Measurements from ENCODE around the gene PDXDC1. TPM values are rescaled to one million over a fixed set of nuclear protein-coding genes. Genes with fewer than 3 reads are reported as not detected.
"Not testable (repeated sequence)": the region's sequence is repeated elsewhere in the genome, so short reads cannot be mapped to it uniquely, and the experiment has no call there.

Gene PDXDC1
- total RNA-seq, 2 donors from 2014 or later, result 163 to 202 TPM

DNA sequence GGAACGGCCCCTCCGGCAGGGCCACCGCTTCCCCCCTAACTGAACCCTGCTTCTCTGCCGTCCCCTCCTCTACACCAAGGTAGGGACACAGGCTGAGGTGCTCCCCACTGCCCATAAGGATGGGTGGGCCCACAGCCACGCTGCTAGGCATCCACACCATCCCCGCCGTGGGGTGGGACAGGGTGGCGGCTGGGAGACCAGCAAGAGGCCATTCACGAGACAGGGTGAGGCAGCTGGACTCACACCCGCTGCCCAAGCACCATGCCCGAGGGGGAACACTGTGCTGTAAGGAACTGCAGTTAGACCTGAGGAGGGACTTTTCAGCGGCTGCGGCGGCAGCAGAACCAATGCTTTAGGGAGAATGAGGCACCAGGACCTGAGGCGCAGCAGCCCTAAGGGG, 166.8 kb downstream of the PDXDC1 start:
- Mint-ChIP-seq H3K9me3 (no peaks in the 10 kb centered on the region), H3K4me1 (peaks cover 4% of the 10 kb centered on the region), H3K36me3 (ENCODE audit: low read depth) (no peaks in the 10 kb centered on the region), H3K4me3 (no peak overlapping the region), H3K27me3 (ENCODE audit: insufficient read depth) (no peaks in the 10 kb centered on the region), H3K27ac (no peak overlapping the region)
- whole genome bisulfite sequencing, 2 experiments (ENCODE audit: insufficient coverage in 1 of 2, insufficient read length in 1 of 2), result 91 to 95% methylated on average over 7 to 11 of the region's 15 CpGs
- no peak for DNase-seq
- Histone ChIP-seq H3K9me3 (ENCODE audit: control insufficient read depth, low read length) (no peaks in the 10 kb centered on the region), H3K36me3 (ENCODE audit: control insufficient read depth, insufficient read depth, low read length) (no peaks in the 10 kb centered on the region), H3K4me1 (ENCODE audit: control insufficient read depth, insufficient read depth, low read length) (no peaks in the 10 kb centered on the region), H3K4me3 (ENCODE audit: low read length) (no peak overlapping the region), H3K27me3 (ENCODE audit: control insufficient read depth, insufficient read depth, low read length, poor library complexity, severe bottlenecking) (no peaks in the 10 kb centered on the region), H3K27ac (ENCODE audit: low read depth, low read length) (no peak overlapping the region), H3K9ac (ENCODE audit: extremely low read depth, low read length, poor library complexity, severe bottlenecking) (no peak overlapping the region)
- TF ChIP-seq, protein P1, sequence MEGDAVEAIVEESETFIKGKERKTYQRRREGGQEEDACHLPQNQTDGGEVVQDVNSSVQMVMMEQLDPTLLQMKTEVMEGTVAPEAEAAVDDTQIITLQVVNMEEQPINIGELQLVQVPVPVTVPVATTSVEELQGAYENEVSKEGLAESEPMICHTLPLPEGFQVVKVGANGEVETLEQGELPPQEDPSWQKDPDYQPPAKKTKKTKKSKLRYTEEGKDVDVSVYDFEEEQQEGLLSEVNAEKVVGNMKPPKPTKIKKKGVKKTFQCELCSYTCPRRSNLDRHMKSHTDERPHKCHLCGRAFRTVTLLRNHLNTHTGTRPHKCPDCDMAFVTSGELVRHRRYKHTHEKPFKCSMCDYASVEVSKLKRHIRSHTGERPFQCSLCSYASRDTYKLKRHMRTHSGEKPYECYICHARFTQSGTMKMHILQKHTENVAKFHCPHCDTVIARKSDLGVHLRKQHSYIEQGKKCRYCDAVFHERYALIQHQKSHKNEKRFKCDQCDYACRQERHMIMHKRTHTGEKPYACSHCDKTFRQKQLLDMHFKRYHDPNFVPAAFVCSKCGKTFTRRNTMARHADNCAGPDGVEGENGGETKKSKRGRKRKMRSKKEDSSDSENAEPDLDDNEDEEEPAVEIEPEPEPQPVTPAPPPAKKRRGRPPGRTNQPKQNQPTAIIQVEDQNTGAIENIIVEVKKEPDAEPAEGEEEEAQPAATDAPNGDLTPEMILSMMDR (conservative IDR thresholded peaks at IDR 0.05), result no peak

DNA sequence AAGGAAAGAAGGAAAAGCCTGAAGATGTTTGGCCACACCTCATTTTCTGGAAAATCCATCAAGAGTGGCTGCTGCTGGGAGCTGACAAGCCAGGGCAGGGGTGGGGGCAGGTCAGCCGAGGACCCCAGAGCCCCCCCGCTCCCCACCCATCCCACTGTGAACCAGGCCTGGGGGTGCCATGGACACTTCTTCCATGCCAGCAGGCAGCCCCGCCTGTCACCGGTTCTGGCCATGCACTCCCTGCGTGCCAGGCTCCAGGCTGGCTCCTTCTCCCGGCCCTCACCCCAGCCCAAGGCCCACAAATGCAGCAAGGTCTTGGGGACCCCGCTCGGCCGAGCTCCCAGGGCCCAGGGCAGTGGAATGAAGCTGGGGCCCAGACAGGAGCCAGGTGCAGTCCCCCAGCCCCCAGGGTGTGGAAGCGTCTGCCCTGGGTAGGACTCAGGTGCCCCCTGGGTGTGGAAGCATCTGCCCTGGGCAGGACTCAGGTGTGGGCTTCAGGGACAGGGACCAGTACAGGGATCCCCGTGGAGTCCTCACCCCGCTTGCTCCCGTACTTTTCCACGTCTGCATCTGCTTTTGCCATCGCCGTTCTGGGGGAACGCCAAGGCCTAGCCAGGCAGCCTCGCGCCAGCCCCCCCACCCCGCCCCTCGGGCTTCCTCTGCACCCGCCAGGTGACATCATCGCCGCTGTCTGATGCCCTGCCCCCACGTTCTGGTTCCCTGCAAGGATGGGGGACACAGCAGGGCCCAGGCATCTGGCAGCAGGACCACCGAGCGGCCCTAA, 167.5 kb downstream of the PDXDC1 start:
- not testable (repeated sequence) for H3K9me3 Mint-ChIP-seq; H3K4me1 Mint-ChIP-seq; H3K4me3 Mint-ChIP-seq; H3K27me3 ChIP-seq (ENCODE audit: control insufficient read depth, insufficient read depth, low read length, poor library complexity, severe bottlenecking); H3K27ac ChIP-seq (ENCODE audit: low read depth, low read length); DNase-seq; H3K4me3 ChIP-seq (ENCODE audit: low read length); H3K36me3 Mint-ChIP-seq (ENCODE audit: low read depth); H3K27ac Mint-ChIP-seq; H3K9me3 ChIP-seq (ENCODE audit: control insufficient read depth, low read length); H3K4me1 ChIP-seq (ENCODE audit: control insufficient read depth, insufficient read depth, low read length); H3K36me3 ChIP-seq (ENCODE audit: control insufficient read depth, insufficient read depth, low read length); H3K27me3 Mint-ChIP-seq (ENCODE audit: insufficient read depth); H3K9ac ChIP-seq (ENCODE audit: extremely low read depth, low read length, poor library complexity, severe bottlenecking)
- WGBS, 2 experiments (ENCODE audit: insufficient coverage in 1 of 2, insufficient read length in 1 of 2), result 94 to 100% methylated on average over 2 to 15 of the region's 27 CpGs

DNA sequence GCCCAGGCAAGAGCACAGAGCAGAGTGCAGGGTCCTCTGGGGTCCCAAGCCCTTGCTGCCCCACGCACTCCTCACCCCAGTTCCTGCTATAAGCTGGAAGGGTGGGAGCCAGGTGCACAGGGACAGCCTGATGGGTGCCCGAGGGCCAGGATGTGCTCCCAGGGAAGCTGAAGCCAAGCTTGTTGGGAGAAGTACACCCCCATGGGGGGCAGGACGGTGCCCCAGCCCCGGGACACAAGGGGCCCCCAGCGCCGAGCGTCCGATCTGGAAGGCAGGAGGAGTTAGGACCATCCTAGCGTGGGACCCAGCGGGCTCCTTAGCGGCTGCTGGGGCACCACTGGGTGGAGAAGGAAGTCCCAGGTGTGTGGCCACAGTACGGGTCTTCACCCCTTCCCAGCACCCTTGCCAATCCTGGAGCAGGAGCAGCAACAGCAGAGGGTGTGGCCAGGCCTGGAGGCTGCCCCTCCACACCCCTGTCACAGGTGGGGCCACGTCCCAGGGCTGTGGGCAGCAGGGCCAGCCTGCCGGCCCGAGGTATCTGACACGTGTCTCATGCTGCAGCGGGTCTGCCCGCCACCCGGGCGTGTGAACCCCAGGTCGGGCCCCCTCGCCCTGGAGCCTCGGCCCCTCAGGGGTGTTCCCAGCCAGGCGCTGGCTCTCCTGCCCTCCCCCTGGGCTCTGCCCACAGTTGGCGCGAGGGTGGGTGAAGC, 168.2 kb downstream of the PDXDC1 start:
- H3K9me3 ChIP-seq (ENCODE audit: control insufficient read depth, low read length); H3K4me1 ChIP-seq (ENCODE audit: control insufficient read depth, insufficient read depth, low read length); H3K9ac ChIP-seq (ENCODE audit: extremely low read depth, low read length, poor library complexity, severe bottlenecking); H3K36me3 Mint-ChIP-seq (ENCODE audit: low read depth); H3K27me3 ChIP-seq (ENCODE audit: control insufficient read depth, insufficient read depth, low read length, poor library complexity, severe bottlenecking); H3K27ac ChIP-seq (ENCODE audit: low read depth, low read length); H3K4me3 Mint-ChIP-seq; H3K4me3 ChIP-seq (ENCODE audit: low read length); H3K4me1 Mint-ChIP-seq; H3K36me3 ChIP-seq (ENCODE audit: control insufficient read depth, insufficient read depth, low read length); H3K9me3 Mint-ChIP-seq; H3K27me3 Mint-ChIP-seq (ENCODE audit: insufficient read depth); H3K27ac Mint-ChIP-seq: not testable (repeated sequence)
- peak; percentile 64 for DNase-seq
- 88 to 100% methylated on average over 1 to 13 of the region's 26 CpGs for WGBS, 2 experiments (ENCODE audit: insufficient coverage in 1 of 2, insufficient read length in 1 of 2)

DNA sequence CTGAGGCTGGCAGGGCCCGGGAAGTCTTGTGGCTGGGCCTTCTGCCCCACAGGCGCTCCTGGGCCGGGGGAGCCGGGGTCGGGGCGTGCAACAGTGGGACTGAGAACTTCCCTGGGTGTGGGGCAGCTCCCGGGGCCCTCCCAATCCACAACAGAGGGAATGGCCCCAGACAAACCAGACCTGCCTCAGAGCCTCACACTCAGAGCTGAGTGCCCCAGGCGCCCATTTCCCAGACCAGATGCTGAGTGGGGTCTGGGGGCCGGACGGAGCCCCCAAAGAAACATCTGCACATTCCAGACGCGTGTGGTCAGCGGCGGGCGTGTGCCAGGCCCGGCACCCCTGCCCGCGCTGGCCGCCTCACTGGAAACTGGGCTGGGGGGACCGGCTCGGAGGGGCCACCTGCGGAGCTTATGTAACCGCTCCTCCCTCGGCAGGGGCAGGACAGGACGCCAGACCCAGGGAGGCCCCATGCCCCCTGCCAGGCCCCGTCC, 168.8 kb downstream of the PDXDC1 start:
- not testable (repeated sequence) for H3K4me1 Mint-ChIP-seq; H3K4me3 ChIP-seq (ENCODE audit: low read length); H3K9ac ChIP-seq (ENCODE audit: extremely low read depth, low read length, poor library complexity, severe bottlenecking); H3K36me3 ChIP-seq (ENCODE audit: control insufficient read depth, insufficient read depth, low read length); H3K27me3 ChIP-seq (ENCODE audit: control insufficient read depth, insufficient read depth, low read length, poor library complexity, severe bottlenecking); H3K9me3 ChIP-seq (ENCODE audit: control insufficient read depth, low read length); H3K9me3 Mint-ChIP-seq; H3K4me1 ChIP-seq (ENCODE audit: control insufficient read depth, insufficient read depth, low read length); H3K27me3 Mint-ChIP-seq (ENCODE audit: insufficient read depth); H3K36me3 Mint-ChIP-seq (ENCODE audit: low read depth); H3K27ac Mint-ChIP-seq; H3K27ac ChIP-seq (ENCODE audit: low read depth, low read length)
- H3K4me3 Mint-ChIP-seq, result peak overlapping the region; percentile 34
- WGBS, 2 experiments (ENCODE audit: insufficient coverage in 1 of 2, insufficient read length in 1 of 2), result 71 to 79% methylated on average over 5 to 24 of the region's 26 CpGs
- DNase-seq, result peak; percentile 80

DNA sequence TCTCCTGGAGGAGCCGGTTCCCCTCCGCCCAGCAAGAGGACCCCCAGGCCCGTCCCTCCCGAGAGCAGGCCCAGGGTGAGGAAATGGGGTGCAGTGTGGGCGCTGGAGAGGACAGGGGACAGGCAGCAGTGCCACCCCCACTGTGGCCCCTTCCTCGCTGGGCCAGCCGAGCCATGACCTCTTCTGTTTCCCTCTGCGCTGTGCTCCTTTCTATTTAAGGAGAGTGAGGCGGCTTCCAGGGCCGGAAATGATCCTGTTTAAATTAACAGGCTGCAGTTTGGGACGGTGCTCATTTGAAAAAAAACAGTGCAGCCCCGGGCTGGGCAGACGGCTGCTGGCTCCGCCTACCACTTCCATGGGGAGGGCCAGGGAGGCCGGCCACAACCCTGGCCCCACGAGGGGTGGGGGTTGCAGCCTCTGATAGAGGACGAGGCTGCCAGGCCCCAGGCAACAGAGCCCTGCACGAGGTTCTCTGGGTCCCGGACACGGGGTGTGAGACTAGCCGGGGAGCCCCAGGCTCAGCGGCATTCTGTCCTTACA, 169.3 kb downstream of the PDXDC1 start:
- peak overlapping the region; percentile 82 for H3K27ac Mint-ChIP-seq
- peak; percentile 79 for DNase-seq
- H3K4me1 ChIP-seq (ENCODE audit: control insufficient read depth, insufficient read depth, low read length); H3K27me3 ChIP-seq (ENCODE audit: control insufficient read depth, insufficient read depth, low read length, poor library complexity, severe bottlenecking); H3K9me3 ChIP-seq (ENCODE audit: control insufficient read depth, low read length); H3K9me3 Mint-ChIP-seq; H3K36me3 Mint-ChIP-seq (ENCODE audit: low read depth); H3K36me3 ChIP-seq (ENCODE audit: control insufficient read depth, insufficient read depth, low read length); H3K4me3 ChIP-seq (ENCODE audit: low read length); H3K4me1 Mint-ChIP-seq; H3K27me3 Mint-ChIP-seq (ENCODE audit: insufficient read depth); H3K9ac ChIP-seq (ENCODE audit: extremely low read depth, low read length, poor library complexity, severe bottlenecking): not testable (repeated sequence)
- WGBS, 2 experiments (ENCODE audit: insufficient coverage in 1 of 2, insufficient read length in 1 of 2), result 49 to 55% methylated on average over 9 to 22 of the region's 22 CpGs
- peak overlapping the region; percentile 34 for H3K4me3 Mint-ChIP-seq
- H3K27ac ChIP-seq (ENCODE audit: low read depth, low read length), result peak overlapping the region; percentile 53

DNA sequence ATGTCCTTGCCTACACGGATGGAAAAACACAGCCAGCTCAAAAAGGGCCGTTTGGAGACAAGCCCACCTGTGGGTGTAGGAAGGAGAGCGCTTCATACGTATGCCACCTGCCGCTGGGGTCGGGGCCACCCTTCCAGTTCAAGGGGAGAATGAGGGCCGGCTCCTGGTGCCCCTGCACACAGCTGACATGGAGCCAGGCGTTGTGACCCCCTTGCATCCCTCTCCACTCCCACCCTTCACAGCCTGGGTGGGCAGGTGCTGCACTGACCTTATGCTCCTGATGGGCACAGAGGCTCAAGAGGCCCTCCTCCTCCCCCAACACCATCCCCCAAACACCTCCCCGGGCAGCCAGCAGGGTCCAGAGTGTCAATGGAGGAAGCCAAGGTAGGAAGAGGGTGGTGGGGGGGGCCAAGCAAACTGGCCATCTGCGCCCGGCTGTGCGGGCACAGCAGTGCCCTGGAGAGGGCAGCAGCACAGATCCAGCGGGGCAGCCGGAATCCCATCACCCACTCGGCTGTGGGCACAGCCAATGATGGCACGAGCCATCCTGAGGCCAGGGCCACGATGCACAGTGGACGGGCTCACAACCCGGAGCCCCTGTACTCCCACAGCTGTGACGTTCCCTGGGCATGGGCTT, 170.1 kb downstream of the PDXDC1 start:
- Mint-ChIP-seq H3K4me3 (peak overlapping the region; percentile 34), H3K27ac (peak overlapping the region; percentile 82)
- not testable (repeated sequence) for H3K36me3 ChIP-seq (ENCODE audit: control insufficient read depth, insufficient read depth, low read length); H3K27me3 ChIP-seq (ENCODE audit: control insufficient read depth, insufficient read depth, low read length, poor library complexity, severe bottlenecking); H3K36me3 Mint-ChIP-seq (ENCODE audit: low read depth); H3K9me3 ChIP-seq (ENCODE audit: control insufficient read depth, low read length); H3K27me3 Mint-ChIP-seq (ENCODE audit: insufficient read depth); H3K4me1 Mint-ChIP-seq; H3K4me3 ChIP-seq (ENCODE audit: low read length); H3K9me3 Mint-ChIP-seq; H3K4me1 ChIP-seq (ENCODE audit: control insufficient read depth, insufficient read depth, low read length); H3K9ac ChIP-seq (ENCODE audit: extremely low read depth, low read length, poor library complexity, severe bottlenecking)
- DNase-seq, result peak; percentile 62
- 84% methylated on average over 16 of the region's 20 CpGs; no CpG with 5 or more reads in 1 of the 2 experiments for WGBS, 2 experiments (ENCODE audit: insufficient coverage in 1 of 2, insufficient read length in 1 of 2)
- peak overlapping the region; percentile 53 for H3K27ac ChIP-seq (ENCODE audit: low read depth, low read length)

Measured in endodermal cell (in vitro differentiated cells).